Placental pericyte (primary cell): Measurements from ENCODE around the gene CDA. TPM values are rescaled to one million over a fixed set of nuclear protein-coding genes. Genes with fewer than 3 reads are reported as not detected.

ENCODE experiments used
- total RNA-seq: library from RNA; depleted of rRNA; stranded (reverse); fragments of >200 nt; gene quantifications from 2 replicates; pipeline ENCODE4 v1.2.3, GENCODE V29; 2012

CDA gene
- 0.66 and 2.0 TPM in 2 replicates for total RNA-seq

DNA sequence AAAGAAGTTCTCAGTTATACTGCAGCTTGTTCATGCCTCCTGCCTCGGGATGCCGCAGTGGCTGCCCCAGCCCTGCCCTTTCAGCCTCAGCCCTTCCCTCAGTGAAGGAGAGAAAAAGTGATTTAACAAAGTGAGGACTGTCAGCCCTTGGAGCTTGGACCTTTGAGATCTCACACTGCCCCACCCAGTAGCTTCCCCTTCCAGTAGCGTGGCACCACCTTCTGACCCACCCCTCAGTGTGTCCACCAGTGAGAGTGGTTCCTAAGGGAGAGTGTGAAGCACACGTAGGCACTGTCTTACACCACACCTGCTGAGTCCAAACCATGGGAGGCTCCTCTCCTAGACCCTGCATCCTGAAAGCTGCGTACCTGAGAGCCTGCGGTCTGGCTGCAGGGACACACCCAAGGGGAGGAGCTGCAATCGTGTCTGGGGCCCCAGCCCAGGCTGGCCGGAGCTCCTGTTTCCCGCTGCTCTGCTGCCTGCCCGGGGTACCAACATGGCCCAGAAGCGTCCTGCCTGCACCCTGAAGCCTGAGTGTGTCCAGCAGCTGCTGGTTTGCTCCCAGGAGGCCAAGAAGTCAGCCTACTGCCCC lies at the start of gene CDA:
CDA (plus strand) TSS at position 464 of the 592 bp plus-strand sequence; CDS start at position 497, 33 bp downstream.

DNA sequence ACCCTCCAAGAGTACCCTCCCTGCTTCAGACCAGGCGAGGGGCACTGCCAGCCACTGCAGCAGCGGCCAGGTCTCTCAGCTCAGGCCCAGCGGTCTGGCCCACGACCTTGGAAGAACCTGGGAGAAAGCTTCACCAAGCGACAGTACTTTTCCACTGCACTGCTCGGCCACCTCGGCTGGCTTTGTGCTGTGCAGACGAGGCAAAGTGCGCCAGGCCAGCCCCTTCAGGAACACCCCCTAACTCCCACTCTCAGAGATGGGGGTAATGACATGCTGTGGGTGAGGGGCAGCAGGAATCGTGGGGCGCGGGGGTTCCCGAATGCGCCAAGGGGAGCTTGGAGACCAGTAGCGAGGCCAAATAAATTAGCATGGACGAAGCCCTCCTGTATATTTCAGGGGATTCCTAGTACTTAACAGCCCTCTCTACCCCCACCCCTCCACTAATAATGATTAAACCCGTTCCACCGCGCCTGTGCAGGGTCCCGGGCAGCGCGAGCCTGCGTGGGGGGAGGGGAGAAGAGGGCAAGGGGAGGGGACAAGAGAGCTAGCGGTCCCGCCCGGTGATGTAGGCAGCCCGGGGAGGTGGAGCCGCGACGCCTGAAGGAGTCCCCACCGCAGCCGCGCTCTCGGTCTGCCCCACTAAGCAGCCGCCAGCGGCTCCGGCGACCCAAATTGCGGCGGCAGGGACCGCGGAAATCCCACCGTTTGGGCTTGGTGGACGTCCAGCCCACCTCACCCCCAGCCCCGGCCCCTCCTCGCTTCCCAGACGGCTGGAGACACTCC lies 36.8 kb upstream of the CDA start, which contains the start of gene FAM43B:
FAM43B (plus strand) TSS at position 629 of the 783 bp plus-strand sequence. CDS start 401 bp downstream, outside the sequence.

DNA sequence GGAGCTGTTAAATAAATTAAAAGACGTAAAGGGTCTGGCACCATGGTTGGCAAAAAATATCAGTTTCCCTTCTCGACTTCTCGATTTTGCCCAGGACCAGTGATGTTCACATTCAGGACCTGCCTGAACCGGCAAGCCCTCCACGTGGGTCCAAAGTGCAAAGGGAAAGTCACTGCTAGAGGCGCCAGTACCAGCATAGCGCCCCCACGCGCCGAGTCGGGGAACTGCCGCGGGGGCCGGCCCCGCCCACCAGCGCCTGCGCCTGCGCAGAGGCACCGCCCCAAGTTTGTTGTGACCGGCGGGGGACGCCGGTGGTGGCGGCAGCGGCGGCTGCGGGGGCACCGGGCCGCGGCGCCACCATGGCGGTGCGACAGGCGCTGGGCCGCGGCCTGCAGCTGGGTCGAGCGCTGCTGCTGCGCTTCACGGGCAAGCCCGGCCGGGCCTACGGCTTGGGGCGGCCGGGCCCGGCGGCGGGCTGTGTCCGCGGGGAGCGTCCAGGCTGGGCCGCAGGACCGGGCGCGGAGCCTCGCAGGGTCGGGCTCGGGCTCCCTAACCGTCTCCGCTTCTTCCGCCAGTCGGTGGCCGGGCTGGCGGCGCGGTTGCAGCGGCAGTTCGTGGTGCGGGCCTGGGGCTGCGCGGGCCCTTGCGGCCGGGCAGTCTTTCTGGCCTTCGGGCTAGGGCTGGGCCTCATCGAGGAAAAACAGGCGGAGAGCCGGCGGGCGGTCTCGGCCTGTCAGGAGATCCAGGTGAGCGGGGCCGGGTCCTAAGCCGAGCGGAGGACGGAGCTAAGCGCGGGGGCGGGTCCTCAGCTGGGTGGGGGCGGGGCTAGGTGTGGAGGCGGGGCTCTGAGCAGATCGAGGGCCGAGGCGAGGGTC lies 44.5 kb downstream of the CDA start, which contains the start of gene PINK1:
PINK1 (plus strand) TSS at position 269 of the 875 bp plus-strand sequence; CDS start at position 360, 91 bp downstream.

DNA sequence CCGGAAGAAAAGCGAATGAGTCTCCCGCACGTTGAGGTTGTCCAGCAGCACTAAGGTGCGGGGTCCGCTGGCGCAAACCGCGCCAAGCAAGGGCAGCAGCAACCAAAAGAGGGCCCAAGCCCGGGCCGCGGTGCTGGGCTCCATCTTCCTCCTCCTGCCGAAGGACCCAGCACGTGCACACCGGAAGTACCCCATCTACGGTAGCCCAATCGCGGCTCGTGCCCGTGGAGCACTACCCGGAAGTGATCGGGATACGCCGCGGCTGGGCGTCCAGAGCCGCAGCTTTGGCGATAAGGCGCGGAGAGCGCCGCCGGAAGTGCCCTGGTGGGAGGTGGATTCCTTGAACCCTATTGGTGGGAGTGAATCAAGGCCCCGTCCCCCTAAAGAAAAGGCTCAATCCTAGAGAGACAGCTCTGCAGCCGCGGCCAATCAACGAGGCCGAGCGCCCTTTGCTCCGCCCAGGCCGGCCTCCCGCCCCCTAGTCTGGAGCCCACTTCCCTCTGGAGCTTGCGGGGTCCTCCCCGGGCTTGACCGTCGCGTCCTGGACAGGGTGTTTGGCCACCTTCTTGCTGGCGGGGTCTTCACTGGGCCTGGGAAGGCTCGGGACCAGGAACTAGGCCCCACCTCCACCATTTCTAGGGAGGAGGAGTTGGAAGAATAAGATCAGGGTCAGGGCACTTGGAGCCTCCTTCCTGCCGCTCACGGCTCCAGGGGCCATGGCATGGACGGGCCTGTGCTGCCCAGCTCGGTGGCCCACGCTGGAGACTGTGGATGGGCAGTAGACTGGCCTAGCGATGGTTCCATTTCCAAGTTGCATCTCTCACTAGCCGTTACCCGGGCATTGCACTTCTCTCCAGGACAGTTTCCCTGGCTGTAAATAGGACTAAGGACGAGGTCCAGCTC lies 72.6 kb downstream of the CDA start, which contains the start of gene DDOST:
DDOST (minus strand) TSS at position 163 of the 903 bp plus-strand sequence; CDS start at position 144, 19 bp downstream.

Other genes with a start within 250 kb of the CDA start
- gene CAMK2N1, start 102.9 kb upstream of the CDA start, total RNA-seq, result 6.3 and 24.1 TPM in 2 replicates
- gene MUL1, start 80.9 kb upstream of the CDA start, total RNA-seq, result 47.9 and 57.0 TPM in 2 replicates
- gene FAM43B, start 36.5 kb upstream of the CDA start, total RNA-seq, result under 0.01 TPM in 1 of 2 replicates, not detected in the other
- gene PINK1, start 44.4 kb downstream of the CDA start, total RNA-seq, result 52.7 and 55.7 TPM in 2 replicates
- 222 and 372 TPM in 2 replicates for gene DDOST, start 72.3 kb downstream of the CDA start, total RNA-seq
- 1.6 and 2.6 TPM in 2 replicates for gene KIF17, start 128.9 kb downstream of the CDA start, total RNA-seq
- 6.7 and 13.8 TPM in 2 replicates for gene SH2D5, start 143.6 kb downstream of the CDA start, total RNA-seq
- 204 and 215 TPM in 2 replicates for gene HP1BP3, start 198.2 kb downstream of the CDA start, total RNA-seq